ENCODE results near the gene OCA2.

The OCA2 gene

GRCh38 chr15:28109626-28110455 lies 10.7 kb upstream of the OCA2 start:
- no peak for DNase-seq (ENCODE audit: low read depth in 2 of 2)
- no peak overlapping the region for H3K4me3 ChIP-seq (replicated peaks in 1 of 2; ENCODE audit: low read depth in 2 of 2, low read length in 2 of 2)
- no peak for TF ChIP-seq CTCF (IDR thresholded peaks at IDR 0.05; ENCODE audit: low read depth, low read length)

- H3K4me3 ChIP-seq (replicated peaks in 1 of 2; ENCODE audit: low read depth in 2 of 2, low read length in 2 of 2): no peak overlapping the region
- no peak for TF ChIP-seq CTCF (IDR thresholded peaks at IDR 0.05; ENCODE audit: low read depth, low read length)
- DNase-seq (ENCODE audit: low read depth in 2 of 2): no peak
Measured at GRCh38 chr15:28107904-28108275, 8.8 kb upstream of the OCA2 start.

GRCh38 chr15:28107111-28107903 lies 8.2 kb upstream of the OCA2 start:
- no peak for TF ChIP-seq CTCF (IDR thresholded peaks at IDR 0.05; ENCODE audit: low read depth, low read length)
- peak overlapping the region; percentile 55 to 56 for H3K4me3 ChIP-seq (replicated peaks in 1 of 2; ENCODE audit: low read depth in 2 of 2, low read length in 2 of 2)
- peak; percentile 34 to 37 for DNase-seq (ENCODE audit: low read depth in 2 of 2)

- DNase-seq (ENCODE audit: low read depth in 2 of 2): no peak
- TF ChIP-seq CTCF (IDR thresholded peaks at IDR 0.05; ENCODE audit: low read depth, low read length): no peak
- H3K4me3 ChIP-seq (replicated peaks in 1 of 2; ENCODE audit: low read depth in 2 of 2, low read length in 2 of 2): peak overlapping the region; percentile 55 to 56
Measured at GRCh38 chr15:28106294-28107110, 7.4 kb upstream of the OCA2 start.

GRCh38 chr15:28105793-28106192 lies 6.7 kb upstream of the OCA2 start:
- no peak overlapping the region for H3K4me3 ChIP-seq (replicated peaks in 1 of 2; ENCODE audit: low read depth in 2 of 2, low read length in 2 of 2)
- TF ChIP-seq CTCF (IDR thresholded peaks at IDR 0.05; ENCODE audit: low read depth, low read length): no peak
- no peak for DNase-seq (ENCODE audit: low read depth in 2 of 2)

- H3K4me3 ChIP-seq (replicated peaks in 1 of 2; ENCODE audit: low read depth in 2 of 2, low read length in 2 of 2): no peak overlapping the region
- no peak for DNase-seq (ENCODE audit: low read depth in 2 of 2)
Measured at GRCh38 chr15:28105224-28105791, 6.2 kb upstream of the OCA2 start.

More at GRCh38 chr15:28105224-28105791, 6.2 kb upstream of the OCA2 start:
- TF ChIP-seq CTCF (IDR thresholded peaks at IDR 0.05; ENCODE audit: low read depth, low read length): no peak

Measured in cardiac fibroblast (primary cell).